NCI-H524 (cell line): ENCODE results near the gene DSCAML1.
"Not testable (repeated sequence)": the region's sequence is repeated elsewhere in the genome, so short reads cannot be mapped to it uniquely, and the experiment has no call there.

ENCODE experiments used
- DNase-seq, 2 experiments: peaks; one replicate each; lab custom pipeline; 2025; lab: John Stamatoyannopoulos, UW

DSCAML1 gene

DNA sequence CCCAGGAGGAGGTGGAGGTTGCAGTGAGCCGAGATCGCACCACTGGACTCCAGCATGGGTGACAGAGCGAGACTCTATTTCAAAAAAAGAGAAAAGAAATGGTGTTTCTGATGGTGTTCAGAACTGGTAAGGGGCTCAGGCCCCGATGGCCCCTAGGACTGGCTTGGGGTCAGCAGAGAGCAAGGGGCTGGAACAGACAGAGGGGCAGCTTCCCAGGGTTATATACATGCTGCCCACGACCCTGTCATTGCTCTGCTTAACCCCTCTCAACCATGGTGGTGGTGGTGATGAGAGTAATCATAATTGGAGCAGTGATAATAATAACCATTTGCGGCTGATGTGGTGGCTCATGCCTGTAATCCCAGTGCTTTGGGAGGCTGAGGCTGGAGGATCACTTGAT is 390.0 kb downstream of the DSCAML1 start:
- DNase-seq, result no peak

DNA sequence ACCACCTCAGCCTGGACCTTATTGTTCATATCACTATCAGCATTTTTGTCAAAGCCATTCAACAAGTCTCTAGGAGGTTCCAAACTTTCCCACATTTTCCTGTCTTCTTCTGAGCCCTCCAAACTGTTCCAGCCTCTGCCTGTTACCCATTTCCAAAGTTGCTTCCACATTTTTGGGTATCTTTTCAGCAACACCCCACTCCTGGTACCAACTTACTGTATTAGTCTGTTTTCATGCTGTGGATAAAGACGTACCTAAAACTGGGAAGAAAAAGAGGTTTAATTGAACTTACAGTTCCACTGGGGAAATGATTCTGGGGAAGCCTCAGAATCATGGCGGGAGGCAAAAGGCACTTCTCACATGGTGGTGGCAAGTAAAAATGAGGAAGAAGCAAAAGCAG is 391.1 kb downstream of the DSCAML1 start:
- DNase-seq, result not testable (repeated sequence)

GRCh38 chr11:117399100-117399840 is 397.7 kb downstream of the DSCAML1 start:
- not testable (repeated sequence) for DNase-seq

GRCh38 chr11:117398618-117399017 is 398.4 kb downstream of the DSCAML1 start:
- not testable (repeated sequence) for DNase-seq

- no peak for DNase-seq
These were observed 400.0 kb downstream of the DSCAML1 start for GRCh38 chr11:117396970-117397369.

- no peak for DNase-seq
These were observed 401.5 kb downstream of the DSCAML1 start for GRCh38 chr11:117395476-117395875.

DNA sequence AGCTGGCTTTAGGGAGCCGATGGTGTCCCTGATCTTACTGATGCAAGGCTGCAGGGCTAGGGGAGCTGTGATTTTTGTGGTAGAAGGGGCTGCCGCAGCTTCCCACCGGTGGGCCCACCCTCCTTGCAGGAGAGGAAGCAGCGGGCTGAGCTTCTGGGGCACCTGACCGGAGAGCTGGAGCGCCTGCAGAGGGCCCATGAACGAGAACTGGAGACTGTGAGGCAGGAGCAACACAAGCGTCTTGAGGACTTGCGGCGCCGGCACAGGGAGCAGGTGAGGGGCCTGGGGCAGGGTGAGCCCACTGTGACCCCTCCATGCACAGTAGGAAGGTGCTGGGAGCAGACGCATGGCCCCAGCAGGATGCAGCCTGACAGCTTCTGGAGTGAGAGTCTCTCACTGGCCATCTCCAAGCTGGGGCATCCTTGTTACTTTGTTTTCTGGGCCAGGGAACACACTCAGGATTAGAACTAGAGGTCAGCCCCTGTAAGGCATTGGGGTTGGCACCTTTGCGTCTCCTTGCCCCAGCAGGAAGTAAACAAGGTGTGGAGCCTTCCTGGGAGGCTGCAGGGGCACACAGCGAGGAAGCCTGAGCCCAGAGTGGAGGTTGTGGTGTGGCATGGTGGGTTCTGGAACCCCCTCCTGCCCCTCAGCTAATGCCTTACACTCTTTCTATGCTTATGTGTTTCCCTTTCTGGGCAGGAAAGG is 402.6 kb downstream of the DSCAML1 start:
- no peak for DNase-seq

GRCh38 chr11:117392979-117393378 is 404.0 kb downstream of the DSCAML1 start:
- no peak for DNase-seq

- no peak for DNase-seq
These were observed 404.9 kb downstream of the DSCAML1 start for GRCh38 chr11:117392001-117392690.

DNA sequence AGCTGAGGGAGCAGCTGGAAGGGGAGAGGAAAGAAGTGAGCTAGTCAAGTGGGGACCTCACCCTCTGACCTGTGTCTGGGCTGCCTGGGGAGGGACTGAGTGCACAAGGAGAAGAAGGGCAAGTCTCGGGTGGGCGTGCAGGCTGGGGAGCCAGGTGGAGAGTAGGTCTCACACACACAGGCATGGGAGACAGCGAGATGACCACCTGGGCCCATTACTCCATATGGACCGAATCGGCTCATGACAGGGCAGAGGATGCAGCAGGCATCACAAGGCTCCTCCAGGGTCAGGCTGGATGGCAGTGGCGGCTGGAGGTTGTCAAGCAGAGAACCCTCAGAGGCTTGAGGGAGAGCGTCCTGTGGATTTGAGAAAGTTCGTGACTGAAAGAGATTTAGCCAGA is 405.8 kb downstream of the DSCAML1 start:
- DNase-seq, result no peak

DNA sequence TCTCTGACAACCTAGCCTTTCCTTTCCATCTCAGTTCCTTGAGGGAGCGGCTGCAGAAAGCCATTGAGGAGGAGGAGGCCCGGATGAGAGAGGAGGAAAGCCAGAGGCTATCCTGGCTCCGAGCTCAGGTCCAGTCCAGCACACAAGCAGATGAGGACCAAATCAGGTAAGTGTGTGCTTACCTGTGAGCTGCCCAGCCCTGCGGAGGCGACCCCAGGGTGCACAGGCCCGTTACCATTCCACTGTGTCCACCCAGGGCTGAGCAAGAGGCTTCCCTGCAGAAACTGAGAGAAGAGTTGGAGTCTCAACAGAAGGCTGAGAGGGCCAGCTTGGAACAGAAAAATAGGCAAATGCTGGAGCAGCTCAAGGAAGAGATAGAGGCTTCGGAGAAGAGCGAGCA is 406.3 kb downstream of the DSCAML1 start:
- DNase-seq, result no peak

DNA sequence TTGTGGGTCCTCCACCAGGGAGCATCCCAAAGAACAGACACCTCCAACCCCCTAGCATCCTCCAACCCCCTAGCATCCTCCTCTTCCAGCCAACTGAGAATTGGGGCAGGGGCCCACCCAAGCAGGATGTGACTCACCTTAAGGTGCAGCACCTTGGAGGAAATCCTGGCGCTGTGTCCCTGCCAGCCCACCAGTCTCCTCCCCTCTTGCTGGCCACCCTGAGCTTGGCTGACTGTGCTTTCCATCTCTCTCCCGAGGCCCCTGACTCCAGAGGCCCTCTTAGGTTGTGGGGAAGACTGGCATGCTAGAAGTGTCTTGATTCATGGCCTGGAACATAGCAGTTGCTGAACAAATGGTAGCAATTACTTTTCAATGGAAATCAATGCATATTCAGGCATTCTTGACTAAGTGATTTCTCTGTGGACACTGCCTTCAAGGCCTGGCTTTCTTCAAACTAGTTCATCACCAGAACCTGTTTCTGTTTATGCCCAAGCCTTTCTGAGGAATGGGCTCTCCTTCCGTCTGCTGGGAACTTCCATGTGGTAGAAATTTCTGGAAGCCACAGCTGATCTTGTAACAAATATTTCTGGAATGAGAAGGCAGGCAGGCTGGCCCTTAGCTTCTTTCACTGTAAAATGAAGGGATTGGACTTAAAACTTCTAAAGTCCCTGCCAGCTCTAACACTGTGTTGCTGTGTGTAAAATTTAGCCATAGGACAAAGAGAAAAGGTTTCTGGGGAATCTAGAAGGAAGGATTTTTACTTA is 408.8 kb downstream of the DSCAML1 start:
- DNase-seq, result no peak

DNA sequence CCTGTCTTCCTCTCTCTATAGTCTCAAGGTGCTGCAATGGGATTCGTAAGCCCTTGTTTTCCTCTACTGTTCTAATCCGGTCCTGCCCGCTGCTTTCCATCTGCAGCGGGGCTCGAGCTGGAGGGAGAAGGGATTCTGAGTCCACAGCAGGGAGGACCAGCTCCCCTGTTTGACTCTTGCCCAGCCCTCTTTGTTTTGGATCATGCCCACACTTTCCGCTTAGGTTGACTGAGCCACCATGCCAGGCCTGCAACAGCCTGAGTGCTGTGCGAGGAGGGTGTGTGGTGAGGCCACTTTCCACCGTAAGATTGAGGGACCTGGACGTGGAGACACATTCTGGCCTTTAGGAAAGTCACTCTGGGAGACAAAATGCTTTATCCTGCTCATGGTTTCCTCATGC is 411.1 kb downstream of the DSCAML1 start:
- no peak for DNase-seq

- DNase-seq, result no peak
These were observed 411.5 kb downstream of the DSCAML1 start for GRCh38 chr11:117385471-117385870.

- DNase-seq, result no peak
These were observed 413.0 kb downstream of the DSCAML1 start for GRCh38 chr11:117384045-117384444.

GRCh38 chr11:117382746-117383145 is 414.3 kb downstream of the DSCAML1 start:
- DNase-seq, result no peak

GRCh38 chr11:117381481-117382387 is 415.3 kb downstream of the DSCAML1 start:
- DNase-seq, result no peak

GRCh38 chr11:117380676-117381075 is 416.3 kb downstream of the DSCAML1 start:
- no peak for DNase-seq

DNA sequence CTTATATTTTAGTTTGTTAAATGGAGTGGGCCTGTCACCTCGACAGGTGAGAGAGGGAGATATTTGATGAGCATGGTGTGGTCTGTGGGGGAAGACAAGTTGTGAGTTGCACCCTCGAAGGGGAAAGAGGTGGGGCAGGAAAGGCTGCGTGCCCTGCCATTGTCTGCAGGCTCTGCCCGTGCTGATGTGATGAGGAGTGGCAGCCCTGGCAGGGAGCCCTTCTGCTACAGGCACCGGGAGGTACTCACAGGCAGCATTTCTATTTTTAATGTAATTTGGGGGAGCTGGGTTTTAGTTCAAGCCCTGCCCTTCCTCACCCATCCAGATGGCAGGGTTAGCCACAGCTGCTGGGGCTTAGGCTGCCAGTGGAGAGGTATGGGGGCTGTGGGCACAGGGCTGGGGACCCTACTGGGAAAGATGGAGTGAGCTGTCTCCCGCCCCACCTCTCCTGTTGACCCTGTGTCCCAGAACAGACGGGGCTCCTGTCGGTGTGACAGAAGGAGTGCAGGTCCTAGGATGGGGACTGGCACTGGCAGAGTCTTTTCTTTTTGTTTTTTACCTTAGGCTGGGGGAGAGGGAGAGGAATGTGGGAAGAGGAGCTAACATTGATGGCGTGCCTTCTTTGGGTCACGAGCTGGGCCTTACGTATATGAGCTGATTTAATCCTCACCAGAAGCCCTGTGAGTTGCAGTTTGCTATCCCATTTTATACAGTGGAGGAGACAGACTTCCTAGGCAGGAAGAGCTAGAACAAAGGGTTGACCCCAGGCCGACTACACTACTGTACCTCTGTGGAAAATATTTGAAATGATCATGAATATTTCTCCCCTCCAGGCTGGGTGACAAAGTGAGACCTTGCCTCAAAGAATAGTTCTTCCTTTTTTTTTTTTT is 417.8 kb downstream of the DSCAML1 start:
- DNase-seq, result peak; percentile 83 to 90
